ENCODE measurements around the gene MRM1.
"Not testable (repeated sequence)": the region's sequence is repeated elsewhere in the genome, so short reads cannot be mapped to it uniquely, and the experiment has no call there.

Gene MRM1

GRCh38 chr17:36602030-36602748, 806 bp downstream of the MRM1 start:
- DNase-seq = peak; percentile 40

GRCh38 chr17:36602924-36603384, 1.6 kb downstream of the MRM1 start:
- DNase-seq = peak; percentile 57

GRCh38 chr17:36605028-36605427, 3.6 kb downstream of the MRM1 start:
- not testable (repeated sequence) for DNase-seq

- DNase-seq = no peak
These were observed 6.9 kb downstream of the MRM1 start for GRCh38 chr17:36608280-36608679.

- no peak for DNase-seq
These were observed 7.6 kb downstream of the MRM1 start for GRCh38 chr17:36608794-36609497.

GRCh38 chr17:36609498-36609862, 8.1 kb downstream of the MRM1 start:
- no peak for DNase-seq

- no peak for DNase-seq
These were observed 9.1 kb downstream of the MRM1 start for GRCh38 chr17:36610474-36610873.

- DNase-seq = no peak
These were observed 10.1 kb downstream of the MRM1 start for GRCh38 chr17:36611345-36612072.

- no peak for DNase-seq
These were observed 10.9 kb downstream of the MRM1 start for GRCh38 chr17:36612323-36612722.

GRCh38 chr17:36613155-36613554, 11.8 kb downstream of the MRM1 start:
- DNase-seq = no peak

- no peak for DNase-seq
These were observed 12.7 kb downstream of the MRM1 start for GRCh38 chr17:36614081-36614480.

- DNase-seq = no peak
These were observed 13.6 kb downstream of the MRM1 start for GRCh38 chr17:36614933-36615332.

GRCh38 chr17:36616061-36617029, 15.0 kb downstream of the MRM1 start:
- no peak for DNase-seq

GRCh38 chr17:36617773-36618172, 16.4 kb downstream of the MRM1 start:
- DNase-seq = no peak

- DNase-seq = no peak
These were observed 21.9 kb downstream of the MRM1 start for GRCh38 chr17:36623281-36623680.

GRCh38 chr17:36625188-36625587, 23.8 kb downstream of the MRM1 start:
- no peak for DNase-seq

GRCh38 chr17:36627101-36627500, 25.7 kb downstream of the MRM1 start:
- DNase-seq = no peak

GRCh38 chr17:36628576-36628975, 27.2 kb downstream of the MRM1 start:
- no peak for DNase-seq

- peak; percentile 88 for DNase-seq
These were observed 28.0 kb downstream of the MRM1 start for GRCh38 chr17:36629252-36629847.

GRCh38 chr17:36629970-36630502, 28.7 kb downstream of the MRM1 start:
- no peak for DNase-seq

- DNase-seq = no peak
These were observed 29.6 kb downstream of the MRM1 start for GRCh38 chr17:36631022-36631421.

Data from activated CD4-positive, CD25-positive, alpha-beta regulatory T cell treated with anti-CD3 and anti-CD28 coated beads, Interleukin-2, amount 50 U/mL, for 72 hours (primary cell).